Suprapubic skin (tissue), 3 donors: ENCODE results near the gene MCTP2.

Experiments used
- POLR2AphosphoS5 ChIP-seq, 3 donors: sonication (generic); formaldehyde crosslinking; IDR thresholded peaks; one replicate each; pipeline ENCODE4 v1.6.1; 2017; ENCODE audit warnings: antibody characterized with exemption in 3 of 3
- TF ChIP-seq, protein P1 (sequence below), 2 donors: fragments of 200-600 bp in 1 of 2; fragments of 450-650 bp in 1 of 2; sonication (generic) in 1 of 2; IDR thresholded peaks; one replicate each; pipeline ENCODE4 v1.5.1; 2016 to 2019; ENCODE audit warnings: antibody characterized with exemption in 2 of 2, mild to moderate bottlenecking in 1 of 2, moderate library complexity in 1 of 2

DNA sequence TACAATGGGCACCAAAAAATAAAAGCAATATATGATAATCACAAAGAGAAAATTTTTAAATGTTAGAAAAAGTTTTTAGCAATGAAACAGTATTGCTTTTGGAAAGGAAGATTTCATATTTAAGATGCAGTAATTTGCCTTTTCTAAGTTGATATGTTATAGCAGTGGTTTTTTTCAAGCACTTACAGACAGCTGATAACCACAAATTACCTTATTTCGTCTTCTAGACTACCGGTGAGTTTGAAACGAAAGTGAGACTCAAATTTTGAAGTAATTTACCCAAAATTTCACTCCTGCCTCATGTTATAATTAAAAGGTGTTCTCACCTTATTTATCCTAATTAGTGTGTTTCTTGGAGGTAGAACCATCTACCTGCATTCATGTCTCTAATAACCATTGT lies 207.8 kb downstream of the MCTP2 start:
- TF ChIP-seq, protein P1, sequence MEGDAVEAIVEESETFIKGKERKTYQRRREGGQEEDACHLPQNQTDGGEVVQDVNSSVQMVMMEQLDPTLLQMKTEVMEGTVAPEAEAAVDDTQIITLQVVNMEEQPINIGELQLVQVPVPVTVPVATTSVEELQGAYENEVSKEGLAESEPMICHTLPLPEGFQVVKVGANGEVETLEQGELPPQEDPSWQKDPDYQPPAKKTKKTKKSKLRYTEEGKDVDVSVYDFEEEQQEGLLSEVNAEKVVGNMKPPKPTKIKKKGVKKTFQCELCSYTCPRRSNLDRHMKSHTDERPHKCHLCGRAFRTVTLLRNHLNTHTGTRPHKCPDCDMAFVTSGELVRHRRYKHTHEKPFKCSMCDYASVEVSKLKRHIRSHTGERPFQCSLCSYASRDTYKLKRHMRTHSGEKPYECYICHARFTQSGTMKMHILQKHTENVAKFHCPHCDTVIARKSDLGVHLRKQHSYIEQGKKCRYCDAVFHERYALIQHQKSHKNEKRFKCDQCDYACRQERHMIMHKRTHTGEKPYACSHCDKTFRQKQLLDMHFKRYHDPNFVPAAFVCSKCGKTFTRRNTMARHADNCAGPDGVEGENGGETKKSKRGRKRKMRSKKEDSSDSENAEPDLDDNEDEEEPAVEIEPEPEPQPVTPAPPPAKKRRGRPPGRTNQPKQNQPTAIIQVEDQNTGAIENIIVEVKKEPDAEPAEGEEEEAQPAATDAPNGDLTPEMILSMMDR (IDR thresholded peaks at IDR 0.05), result no peak
- no peak for TF ChIP-seq POLR2AphosphoS5 (IDR thresholded peaks at IDR 0.05)
